Measurements from ENCODE around the gene SORBS2.

SORBS2 gene

DNA sequence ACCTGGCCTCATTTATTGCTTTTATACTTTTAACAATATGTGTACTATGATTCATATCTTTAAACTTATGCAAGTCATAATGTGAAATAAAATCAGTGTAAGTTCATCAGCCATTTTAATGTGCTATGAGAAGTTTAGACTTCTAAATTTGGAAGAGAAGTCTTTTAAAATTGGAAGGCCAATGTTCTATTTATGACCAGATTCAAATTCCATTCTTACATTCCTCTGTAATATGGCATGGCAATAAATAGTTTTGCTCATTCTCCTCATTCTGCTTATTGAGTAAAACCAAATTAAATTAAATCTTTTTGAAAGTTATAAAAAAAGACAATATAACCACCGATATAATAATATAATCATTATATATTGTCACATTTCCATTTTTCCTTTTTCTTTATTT, 126.2 kb downstream of the SORBS2 start:
- H3K79me2 ChIP-seq (ENCODE audit: insufficient read depth, low read depth), result no peaks in the 10 kb centered on the region
- H2AFZ ChIP-seq (ENCODE audit: low read depth), result no peak overlapping the region
- H3K27me3 ChIP-seq (ENCODE audit: insufficient read depth, low read depth), result no peaks in the 10 kb centered on the region
- TF ChIP-seq, protein P1, sequence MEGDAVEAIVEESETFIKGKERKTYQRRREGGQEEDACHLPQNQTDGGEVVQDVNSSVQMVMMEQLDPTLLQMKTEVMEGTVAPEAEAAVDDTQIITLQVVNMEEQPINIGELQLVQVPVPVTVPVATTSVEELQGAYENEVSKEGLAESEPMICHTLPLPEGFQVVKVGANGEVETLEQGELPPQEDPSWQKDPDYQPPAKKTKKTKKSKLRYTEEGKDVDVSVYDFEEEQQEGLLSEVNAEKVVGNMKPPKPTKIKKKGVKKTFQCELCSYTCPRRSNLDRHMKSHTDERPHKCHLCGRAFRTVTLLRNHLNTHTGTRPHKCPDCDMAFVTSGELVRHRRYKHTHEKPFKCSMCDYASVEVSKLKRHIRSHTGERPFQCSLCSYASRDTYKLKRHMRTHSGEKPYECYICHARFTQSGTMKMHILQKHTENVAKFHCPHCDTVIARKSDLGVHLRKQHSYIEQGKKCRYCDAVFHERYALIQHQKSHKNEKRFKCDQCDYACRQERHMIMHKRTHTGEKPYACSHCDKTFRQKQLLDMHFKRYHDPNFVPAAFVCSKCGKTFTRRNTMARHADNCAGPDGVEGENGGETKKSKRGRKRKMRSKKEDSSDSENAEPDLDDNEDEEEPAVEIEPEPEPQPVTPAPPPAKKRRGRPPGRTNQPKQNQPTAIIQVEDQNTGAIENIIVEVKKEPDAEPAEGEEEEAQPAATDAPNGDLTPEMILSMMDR (conservative IDR thresholded peaks at IDR 0.05; ENCODE audit: low read depth, low read length), result no peak
- H3K4me1 ChIP-seq (ENCODE audit: low read depth, poor library complexity, severe bottlenecking), result no peaks in the 10 kb centered on the region
- no peak overlapping the region for H3K4me2 ChIP-seq
- H3K27ac ChIP-seq, result no peak overlapping the region
- no peak overlapping the region for H3K4me3 ChIP-seq (IDR thresholded peaks at IDR 0.05; ENCODE audit: insufficient read depth, low read depth, low read length)
- no peaks in the 10 kb centered on the region for H4K20me1 ChIP-seq (ENCODE audit: insufficient read depth)
- H3K9ac ChIP-seq, result no peak overlapping the region
- H3K36me3 ChIP-seq (ENCODE audit: insufficient read depth), result no peaks in the 10 kb centered on the region

GRCh38 chr4:185683896-185684295, 128.1 kb downstream of the SORBS2 start:
- Histone ChIP-seq H3K4me3 (IDR thresholded peaks at IDR 0.05; ENCODE audit: insufficient read depth, low read depth, low read length) (no peak overlapping the region), H3K4me2 (no peak overlapping the region)
- TF ChIP-seq, protein P1 (conservative IDR thresholded peaks at IDR 0.05; ENCODE audit: low read depth, low read length), result no peak

GRCh38 chr4:185683222-185683621, 128.8 kb downstream of the SORBS2 start:
- no peak overlapping the region for H3K9ac ChIP-seq
- H3K4me1 ChIP-seq (ENCODE audit: low read depth, poor library complexity, severe bottlenecking), result no peaks in the 10 kb centered on the region
- H3K79me2 ChIP-seq (ENCODE audit: insufficient read depth, low read depth), result no peaks in the 10 kb centered on the region
- no peaks in the 10 kb centered on the region for H4K20me1 ChIP-seq (ENCODE audit: insufficient read depth)
- no peak overlapping the region for H3K4me3 ChIP-seq (IDR thresholded peaks at IDR 0.05; ENCODE audit: insufficient read depth, low read depth, low read length)
- no peak overlapping the region for H2AFZ ChIP-seq (ENCODE audit: low read depth)
- TF ChIP-seq, protein P1 (conservative IDR thresholded peaks at IDR 0.05; ENCODE audit: low read depth, low read length), result no peak
- no peaks in the 10 kb centered on the region for H3K36me3 ChIP-seq (ENCODE audit: insufficient read depth)
- H3K27ac ChIP-seq, result no peak overlapping the region
- H3K27me3 ChIP-seq (ENCODE audit: insufficient read depth, low read depth), result no peaks in the 10 kb centered on the region
- no peak overlapping the region for H3K4me2 ChIP-seq

More at GRCh38 chr4:185683896-185684295, 128.1 kb downstream of the SORBS2 start:
- H3K9ac ChIP-seq, result no peak overlapping the region
- no peaks in the 10 kb centered on the region for H4K20me1 ChIP-seq (ENCODE audit: insufficient read depth)
- no peaks in the 10 kb centered on the region for H3K36me3 ChIP-seq (ENCODE audit: insufficient read depth)
- no peaks in the 10 kb centered on the region for H3K27me3 ChIP-seq (ENCODE audit: insufficient read depth, low read depth)
- no peak overlapping the region for H2AFZ ChIP-seq (ENCODE audit: low read depth)
- H3K4me1 ChIP-seq (ENCODE audit: low read depth, poor library complexity, severe bottlenecking), result no peaks in the 10 kb centered on the region
- no peak overlapping the region for H3K27ac ChIP-seq
- no peaks in the 10 kb centered on the region for H3K79me2 ChIP-seq (ENCODE audit: insufficient read depth, low read depth)

DNA sequence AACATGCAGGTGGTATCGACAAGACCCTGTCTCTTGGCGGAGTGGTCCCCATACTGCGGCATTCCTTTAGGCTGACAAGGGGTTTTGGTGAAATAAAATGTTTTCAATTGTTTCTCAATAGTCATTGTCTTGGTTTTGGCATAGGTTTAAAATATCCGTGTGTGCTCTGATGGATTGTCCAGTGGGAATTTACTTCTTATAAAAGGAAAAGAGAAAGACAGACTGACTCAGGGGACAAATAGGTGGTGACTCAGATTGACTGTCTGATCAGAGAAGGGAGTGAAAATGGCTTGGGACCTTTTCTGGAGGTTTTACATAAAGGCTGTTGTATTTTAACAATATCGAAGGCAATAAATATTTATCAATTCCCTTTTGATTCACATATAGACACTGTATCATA, 129.8 kb downstream of the SORBS2 start:
- H3K27me3 ChIP-seq (ENCODE audit: insufficient read depth, low read depth), result no peaks in the 10 kb centered on the region
- H3K27ac ChIP-seq, result no peak overlapping the region
- H3K9ac ChIP-seq, result no peak overlapping the region
- H4K20me1 ChIP-seq (ENCODE audit: insufficient read depth), result no peaks in the 10 kb centered on the region
- no peak overlapping the region for H3K4me2 ChIP-seq
- H3K4me3 ChIP-seq (IDR thresholded peaks at IDR 0.05; ENCODE audit: insufficient read depth, low read depth, low read length), result no peak overlapping the region
- H3K4me1 ChIP-seq (ENCODE audit: low read depth, poor library complexity, severe bottlenecking), result no peaks in the 10 kb centered on the region
- TF ChIP-seq, protein P1 (conservative IDR thresholded peaks at IDR 0.05; ENCODE audit: low read depth, low read length), result no peak
- no peaks in the 10 kb centered on the region for H3K36me3 ChIP-seq (ENCODE audit: insufficient read depth)
- H2AFZ ChIP-seq (ENCODE audit: low read depth), result no peak overlapping the region
- no peaks in the 10 kb centered on the region for H3K79me2 ChIP-seq (ENCODE audit: insufficient read depth, low read depth)

Data from KMS-11 (cell line).